ENCODE measurements around the gene KDM4B. TPM values are rescaled to one million over a fixed set of nuclear protein-coding genes. Genes with fewer than 3 reads are reported as not detected.
A peak's percentile ranks its signal among the peaks of the same experiment; 100 is the strongest.
"Not testable (repeated sequence)": the region's sequence is repeated elsewhere in the genome, so short reads cannot be mapped to it uniquely, and the experiment has no call there.

KDM4B gene
- total RNA-seq, 1 donor from 2014 or later = 34.6 TPM

DNA sequence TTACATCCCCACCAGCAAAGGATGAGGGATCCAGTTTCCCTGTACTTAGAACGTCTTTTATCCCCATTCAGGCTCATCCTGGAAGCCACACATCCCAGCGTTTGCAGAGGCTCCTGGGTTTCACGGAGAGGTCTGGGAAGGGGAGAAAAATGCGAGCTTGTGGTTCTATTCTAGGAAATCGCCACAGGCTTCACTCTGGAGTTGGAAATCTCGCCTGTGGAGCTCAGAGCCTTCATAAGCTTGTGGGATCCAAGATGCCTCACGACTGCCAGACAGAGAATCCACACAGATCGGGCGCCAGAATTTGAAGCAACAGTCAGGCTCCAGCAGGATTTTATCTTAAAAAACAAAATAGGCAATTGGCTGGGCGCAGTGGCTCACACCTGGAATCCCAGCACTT, 213.8 kb downstream of the KDM4B start:
- intact Hi-C loops (cut with DNase I) = no loop called here
- DNase-seq = no peak
- ATAC-seq (ENCODE audit: poor library complexity) = no peak

DNA sequence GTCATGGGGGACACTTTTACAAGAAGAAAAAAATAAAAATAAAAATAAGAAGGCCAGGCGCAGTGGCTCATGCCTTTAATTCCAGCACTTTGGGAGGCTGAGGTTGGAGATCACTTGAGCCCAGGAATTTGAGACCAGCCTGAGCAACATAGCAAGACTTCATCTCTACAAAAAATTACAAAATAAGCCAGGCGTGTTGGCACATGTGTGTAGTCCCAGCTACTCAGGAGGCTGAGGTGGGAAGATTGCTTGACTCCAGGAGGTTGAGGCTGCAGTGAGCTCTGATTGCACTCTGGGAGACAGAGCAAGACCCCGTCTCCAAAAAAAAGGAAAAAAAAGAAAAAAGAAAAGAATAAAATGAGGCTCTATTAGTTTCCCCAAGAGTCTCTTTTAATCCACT, 214.7 kb downstream of the KDM4B start:
- ATAC-seq (ENCODE audit: poor library complexity) (no peak), DNase-seq (no peak)
- intact Hi-C loops (cut with DNase I) = no loop called here

DNA sequence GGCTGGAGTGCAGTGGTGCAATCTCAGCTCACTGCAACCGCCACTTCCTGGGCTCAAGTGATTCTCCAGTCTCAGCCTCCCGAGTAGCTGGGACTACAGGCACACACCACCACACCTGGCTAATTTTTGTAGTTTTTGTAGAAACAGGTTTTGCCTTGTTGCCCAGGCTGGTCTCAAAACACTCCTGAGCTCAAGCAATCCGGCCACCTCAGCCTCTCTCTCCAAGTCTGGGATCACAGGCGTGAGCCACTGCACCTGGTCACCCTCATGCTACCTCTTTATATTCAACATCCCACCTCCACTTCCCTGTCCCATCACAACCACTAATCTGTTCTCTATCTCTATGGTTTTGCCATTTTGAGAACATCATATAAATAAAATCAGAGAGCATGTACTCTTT, 216.0 kb downstream of the KDM4B start:
- DNase-seq (no peak), ATAC-seq (ENCODE audit: poor library complexity) (no peak)
- intact Hi-C loops (cut with DNase I) = no loop called here

DNA sequence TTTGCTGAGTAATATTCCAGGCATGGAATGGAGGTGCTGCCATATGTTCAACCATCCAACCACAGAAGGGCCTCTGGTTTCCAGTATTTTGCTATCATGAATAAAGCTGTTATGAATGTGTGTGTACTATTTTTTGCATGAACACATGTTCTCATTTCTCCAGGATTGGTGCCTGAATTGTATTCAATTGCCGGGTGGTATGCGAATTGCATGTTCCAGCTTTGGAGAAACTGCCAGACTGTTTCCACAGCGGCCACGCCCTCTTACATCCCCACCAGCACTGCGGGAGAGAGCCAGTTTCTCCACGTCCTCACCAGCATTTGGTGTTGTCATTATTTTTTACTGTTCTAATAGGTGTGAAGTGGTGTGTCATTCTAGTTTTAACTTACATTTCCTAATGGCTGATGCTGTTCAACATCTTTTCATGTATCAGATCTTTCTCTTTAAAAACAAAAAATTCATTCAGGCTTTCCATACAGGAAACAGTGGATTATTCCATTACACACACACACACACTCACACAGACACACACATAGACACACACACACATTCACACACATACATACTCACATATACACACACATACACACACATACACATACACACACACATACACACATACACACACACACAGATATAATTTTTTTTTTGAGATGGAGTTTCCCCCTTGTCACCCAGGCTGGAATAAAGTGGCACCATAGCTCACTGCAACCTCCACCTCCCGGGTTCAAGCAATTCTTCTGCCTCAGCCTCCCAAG, 217.6 kb downstream of the KDM4B start:
- ATAC-seq (ENCODE audit: poor library complexity) (no peak), DNase-seq (peak; percentile 34)
- intact Hi-C loops (cut with DNase I) = no loop called here

DNA sequence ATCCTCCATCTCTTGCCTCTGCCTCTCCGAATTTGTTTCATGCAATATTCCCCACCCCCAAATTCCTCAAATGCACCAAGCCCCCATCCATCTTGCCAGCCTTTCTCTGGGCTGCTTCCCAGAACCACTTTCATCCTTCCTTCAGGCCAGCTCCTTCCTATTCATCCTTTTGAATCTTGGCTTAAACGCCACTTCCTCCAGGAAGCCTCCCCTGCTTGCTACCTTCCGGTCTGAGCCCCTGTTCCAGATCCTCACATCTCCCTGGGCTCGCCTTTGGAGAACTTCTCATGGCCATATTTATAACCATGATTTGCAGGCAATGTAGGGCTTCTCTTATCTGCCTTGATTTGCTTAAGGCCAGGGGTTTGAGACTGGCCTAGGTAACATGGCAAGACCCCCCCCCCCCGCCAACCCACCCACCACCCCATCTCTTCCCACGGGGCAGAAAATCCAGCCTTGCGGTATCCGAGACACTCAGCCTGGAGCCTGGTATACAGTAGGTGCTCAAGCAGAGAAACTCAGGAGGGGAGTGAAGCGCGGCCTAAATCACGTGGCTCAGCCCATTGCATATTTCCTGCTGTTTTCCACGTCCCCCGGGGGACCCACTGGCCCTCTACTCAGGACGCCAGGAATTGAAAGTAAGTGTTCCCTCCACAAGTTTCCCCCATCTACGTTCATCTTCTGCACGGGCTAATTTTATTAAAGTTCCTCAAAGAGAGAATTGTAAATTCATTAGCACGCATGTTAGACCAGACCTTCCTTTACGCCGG, 219.8 kb downstream of the KDM4B start:
- intact Hi-C loops (cut with DNase I) = no loop called here
- DNase-seq (no peak), ATAC-seq (ENCODE audit: poor library complexity) (no peak)

DNA sequence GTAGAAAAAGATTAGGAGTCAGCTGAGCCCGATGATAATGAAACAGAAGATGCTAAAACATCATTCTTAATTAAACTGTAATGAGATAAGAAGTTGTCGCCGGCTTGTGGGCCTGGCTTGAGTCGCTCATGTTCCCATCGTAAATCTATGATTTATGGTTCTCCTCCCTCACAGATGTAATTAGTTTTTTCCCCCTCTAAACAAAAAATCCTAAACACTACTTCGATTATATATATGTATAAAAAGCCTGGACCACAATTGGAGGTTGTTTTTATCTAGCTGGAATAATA, 220.3 kb downstream of the KDM4B start:
- intact Hi-C loops (cut with DNase I) = no loop called here
- no peak for ATAC-seq (ENCODE audit: poor library complexity)
- DNase-seq = no peak

DNA sequence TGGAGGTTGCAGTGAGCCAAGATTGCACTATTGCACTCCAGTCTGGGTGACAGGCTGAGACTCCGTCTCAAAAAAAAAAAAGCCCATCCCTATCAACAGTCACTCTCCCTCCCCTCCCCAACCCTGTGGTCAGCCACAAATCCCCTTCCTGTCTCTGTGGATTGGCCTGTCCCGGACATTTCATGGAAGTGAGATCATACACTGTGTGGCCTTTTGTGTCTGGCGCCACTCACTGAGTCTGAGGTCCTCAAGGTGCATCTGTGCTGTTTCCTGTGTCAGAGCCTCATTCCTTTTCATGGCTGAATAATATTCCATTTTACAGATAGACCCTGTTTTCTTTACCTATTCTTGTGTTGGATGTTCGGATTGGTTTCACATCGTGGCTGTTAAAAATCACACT, 222.2 kb downstream of the KDM4B start:
- DNase-seq = no peak
- intact Hi-C loops (cut with DNase I) = no loop called here

DNA sequence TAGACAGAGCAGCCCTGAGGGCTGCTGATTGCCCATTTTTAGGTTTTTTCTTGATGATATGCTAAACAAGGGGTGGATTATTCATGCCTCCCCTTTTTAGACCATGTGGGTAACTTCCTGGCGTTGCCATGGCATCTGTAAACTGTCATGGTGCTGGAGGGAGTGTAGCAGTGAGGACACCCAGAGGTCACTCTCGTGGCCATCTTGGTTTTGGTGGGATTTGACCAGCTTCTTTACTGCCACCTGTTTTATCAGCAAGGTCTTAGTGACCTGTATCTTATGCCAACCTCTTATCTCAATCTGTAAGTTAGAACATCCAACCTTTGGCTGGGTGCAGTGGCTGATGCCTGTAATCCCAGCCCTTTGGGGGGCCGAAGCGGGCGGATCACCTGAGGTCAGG, 223.7 kb downstream of the KDM4B start:
- DNase-seq (no peak), ATAC-seq (ENCODE audit: poor library complexity) (no peak)
- intact Hi-C loops (cut with DNase I) = no loop called here

More for the DNA sequence above, 222.2 kb downstream of the KDM4B start:
- no peak for ATAC-seq (ENCODE audit: poor library complexity)

DNA sequence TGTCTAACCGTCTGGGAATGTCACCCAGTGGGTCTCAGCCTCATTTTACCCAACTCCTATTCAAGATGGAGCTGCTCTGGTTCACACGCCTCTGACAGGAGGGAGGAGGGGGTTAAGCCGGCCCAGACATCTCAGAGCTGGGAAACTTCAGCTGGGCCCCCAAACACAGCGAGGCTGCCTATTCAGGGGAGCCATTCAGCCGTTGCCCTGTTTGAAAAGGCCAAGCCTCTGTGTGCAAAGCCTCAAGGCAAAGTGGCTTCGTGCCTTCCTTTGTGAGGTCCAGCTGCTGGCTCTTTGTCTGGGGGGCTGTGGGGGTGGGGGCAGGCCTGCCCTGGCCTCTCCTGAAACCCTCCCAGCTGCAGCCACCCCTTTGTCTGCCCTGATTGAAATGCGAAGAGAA, 224.3 kb downstream of the KDM4B start:
- intact Hi-C loops (cut with DNase I) = no loop called here
- DNase-seq = no peak
- ATAC-seq (ENCODE audit: poor library complexity) = no peak

DNA sequence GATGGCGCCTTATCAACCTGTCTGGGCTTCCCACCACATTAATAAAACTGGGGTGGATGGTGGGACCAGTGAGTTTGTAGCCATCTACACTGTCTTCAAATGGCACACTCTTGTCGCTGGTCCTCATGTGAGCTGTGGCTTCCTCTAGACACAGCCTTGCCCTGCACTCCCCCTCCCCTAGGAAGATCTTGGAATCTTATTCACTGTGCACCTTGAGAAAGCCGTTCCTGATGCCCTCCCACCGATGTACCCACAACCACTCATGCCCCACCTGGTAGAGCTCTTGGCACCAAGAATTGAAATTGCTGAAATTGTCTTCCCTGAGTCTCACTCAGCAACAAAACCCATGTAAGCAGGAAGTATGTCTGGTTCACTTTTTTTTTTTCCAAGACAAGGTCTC, 225.7 kb downstream of the KDM4B start:
- no peak for DNase-seq
- no peak for ATAC-seq (ENCODE audit: poor library complexity)
- intact Hi-C loops (cut with DNase I) = no loop called here

DNA sequence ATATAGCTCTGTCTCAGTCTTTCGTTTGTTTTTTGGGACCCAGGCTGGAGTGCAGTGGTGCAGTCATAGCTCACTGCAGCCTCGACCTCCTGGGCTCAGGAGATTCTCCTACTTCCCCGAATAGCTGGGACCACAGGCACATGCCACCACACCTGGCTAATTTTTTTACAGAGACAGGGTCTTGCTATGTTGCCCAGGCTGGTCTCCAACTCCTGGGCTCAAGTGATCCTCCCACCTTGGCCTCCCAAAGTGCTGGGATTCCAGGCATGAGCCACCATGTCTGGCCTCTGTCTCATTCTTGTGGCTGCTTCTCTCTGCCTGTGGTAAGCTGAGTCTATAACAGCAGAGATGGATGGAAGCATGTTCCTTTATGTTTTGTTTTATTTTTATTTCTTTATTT, 226.7 kb downstream of the KDM4B start:
- intact Hi-C loops (cut with DNase I); ATAC-seq (ENCODE audit: poor library complexity); DNase-seq: not testable (repeated sequence)

DNA sequence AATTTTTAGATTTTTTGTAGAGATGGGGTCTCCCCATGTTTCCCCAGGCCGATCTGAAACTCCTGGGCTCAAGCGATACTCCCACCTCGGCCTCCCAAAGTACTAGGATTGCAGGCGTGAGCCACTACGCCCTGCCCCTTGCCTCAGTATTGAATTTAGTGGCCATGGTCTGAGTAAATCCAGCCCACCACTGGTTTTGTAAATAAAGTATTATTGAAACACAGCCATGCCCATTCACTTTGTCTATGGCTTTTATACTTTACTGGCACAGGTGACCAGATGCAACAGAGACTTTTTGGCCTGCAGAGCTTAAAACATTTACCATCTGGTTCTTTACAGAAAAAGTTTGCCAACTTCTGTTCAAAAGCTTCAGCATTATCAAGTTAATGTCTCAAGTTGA, 227.9 kb downstream of the KDM4B start:
- no peak for DNase-seq
- intact Hi-C loops (cut with DNase I) = no loop called here
- ATAC-seq (ENCODE audit: poor library complexity) = no peak

DNA sequence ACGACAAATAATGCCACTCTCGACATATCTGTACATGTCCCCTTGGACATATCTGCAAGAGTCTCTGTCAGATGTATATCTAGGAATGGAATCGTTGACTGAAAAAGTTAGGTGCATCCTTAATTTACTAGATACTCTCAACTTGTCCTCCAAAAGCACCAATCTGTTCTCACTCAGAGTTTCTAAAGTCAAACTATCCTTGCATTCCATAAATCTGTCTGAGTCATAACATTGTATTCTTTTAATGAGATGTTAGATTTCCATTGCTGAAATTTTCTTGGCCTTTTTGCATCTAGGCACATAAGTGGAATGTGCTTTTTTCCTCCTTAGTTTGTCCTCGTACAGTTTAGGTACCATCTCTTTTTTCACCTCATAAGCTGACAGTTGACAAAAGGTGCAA, 231.9 kb downstream of the KDM4B start:
- intact Hi-C loops (cut with DNase I) = no loop called here
- ATAC-seq (ENCODE audit: poor library complexity) = no peak
- DNase-seq = no peak

DNA sequence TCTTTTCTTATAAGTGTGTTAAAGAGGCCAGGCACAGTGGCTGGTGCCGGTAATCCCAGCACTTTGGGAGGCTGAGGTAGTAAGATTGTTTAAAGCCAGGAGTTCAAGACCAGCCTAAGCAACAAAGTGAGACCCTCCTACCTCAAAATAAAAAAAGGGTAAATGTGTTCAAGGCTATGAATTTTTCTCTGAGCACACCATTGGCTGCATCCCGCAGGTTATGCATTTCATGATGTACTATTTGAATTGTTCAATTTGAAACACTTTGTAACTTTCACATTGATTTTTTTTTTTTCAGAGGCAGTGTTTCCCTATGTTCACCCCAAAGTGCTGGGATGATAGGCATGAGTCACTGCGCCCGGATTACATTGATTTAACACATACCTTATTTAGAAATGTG, 233.6 kb downstream of the KDM4B start:
- DNase-seq = no peak
- no peak for ATAC-seq (ENCODE audit: poor library complexity)
- intact Hi-C loops (cut with DNase I) = no loop called here

Small RNAs within 50 kb of the gene (microRNA-seq; reads per million reads assigned to microRNA genes)
- gene MIR4747 = not detected

Other genes with a start within 250 kb of the KDM4B start
- 54.0 TPM for gene DPP9, start 245.3 kb upstream of the KDM4B start, total RNA-seq
- gene FEM1A, start 177.4 kb upstream of the KDM4B start, total RNA-seq = 47.6 TPM
- 7.4 TPM for gene TICAM1, start 137.4 kb upstream of the KDM4B start, total RNA-seq
- gene PLIN3, start 101.4 kb upstream of the KDM4B start, total RNA-seq = 27.9 TPM
- gene ARRDC5, start 66.2 kb upstream of the KDM4B start, total RNA-seq = not detected
- 1.3 TPM for gene UHRF1, start 59.6 kb upstream of the KDM4B start, total RNA-seq